Right hindlimb (tissue), 1 donor: ENCODE measurements around the gene ZFAND2B.

Source experiments
- DNase-seq: peaks from one replicate; pipeline ENCODE4 v3.0.0-alpha.2; 2018

Gene ZFAND2B, protein sequence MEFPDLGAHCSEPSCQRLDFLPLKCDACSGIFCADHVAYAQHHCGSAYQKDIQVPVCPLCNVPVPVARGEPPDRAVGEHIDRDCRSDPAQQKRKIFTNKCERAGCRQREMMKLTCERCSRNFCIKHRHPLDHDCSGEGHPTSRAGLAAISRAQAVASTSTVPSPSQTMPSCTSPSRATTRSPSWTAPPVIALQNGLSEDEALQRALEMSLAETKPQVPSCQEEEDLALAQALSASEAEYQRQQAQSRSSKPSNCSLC

DNA sequence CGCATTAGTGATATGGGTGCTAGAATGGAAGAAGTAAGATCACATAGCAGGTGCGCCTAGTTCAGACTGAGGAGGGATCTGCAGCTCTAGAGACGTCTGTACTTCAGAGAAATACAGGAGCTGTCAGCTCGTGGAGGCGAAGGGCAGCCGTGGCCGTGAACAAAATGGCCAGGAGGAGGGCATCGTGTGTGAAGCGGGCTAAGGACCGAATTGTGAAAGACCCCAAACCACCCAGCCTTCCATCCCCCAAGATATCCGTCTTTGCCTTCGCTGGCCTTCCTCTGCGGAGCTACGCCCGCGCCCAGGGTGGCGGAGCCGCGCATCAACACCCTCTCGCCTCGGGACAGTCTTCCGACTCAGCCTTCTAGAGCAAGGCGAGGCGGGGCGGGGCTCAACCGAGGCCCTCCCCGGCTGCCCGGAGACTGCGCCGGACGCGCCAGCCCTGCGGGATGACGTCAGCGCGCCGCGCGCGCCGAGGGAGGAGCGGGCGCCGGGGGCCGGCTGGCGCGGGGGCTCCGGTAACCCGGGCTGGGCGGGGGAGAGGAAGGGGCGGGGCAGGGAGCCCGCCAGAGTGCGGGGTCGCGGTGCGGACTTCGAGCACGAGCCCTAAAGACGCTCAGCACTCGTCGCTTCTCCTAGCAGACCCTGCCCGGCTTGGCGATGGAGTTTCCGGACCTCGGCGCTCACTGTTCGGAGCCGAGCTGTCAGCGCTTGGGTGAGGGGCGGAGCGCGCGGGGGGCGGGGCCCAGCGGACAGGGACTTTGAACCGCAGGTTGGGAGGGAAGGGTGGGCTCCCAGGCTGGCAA, at the start of gene ZFAND2B:
ZFAND2B (plus strand) TSS at position 455 of the 806 bp plus-strand sequence; CDS start at position 661, 206 bp downstream.
- peak; percentile 97 for DNase-seq

DNA sequence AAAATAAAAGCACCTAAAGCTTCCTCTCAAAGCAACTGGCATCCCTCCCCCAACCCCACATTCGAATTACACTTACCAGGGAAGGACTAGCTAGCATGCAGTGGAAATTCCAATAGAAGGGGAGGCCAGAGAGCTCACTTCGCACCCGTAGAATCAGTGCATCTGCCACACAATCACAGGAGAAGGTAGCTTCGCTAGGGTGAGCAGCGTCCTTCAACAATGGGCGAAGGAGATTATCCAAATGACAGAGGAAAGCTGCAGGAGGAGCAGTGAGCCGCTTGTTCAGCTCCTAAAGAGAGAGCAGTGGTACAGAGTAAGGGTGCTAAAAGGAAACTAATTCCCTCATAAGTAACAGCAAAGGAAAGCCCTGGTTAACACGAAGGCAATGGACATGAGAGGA, 49.2 kb upstream of the ZFAND2B start:
- DNase-seq, result no peak

DNA sequence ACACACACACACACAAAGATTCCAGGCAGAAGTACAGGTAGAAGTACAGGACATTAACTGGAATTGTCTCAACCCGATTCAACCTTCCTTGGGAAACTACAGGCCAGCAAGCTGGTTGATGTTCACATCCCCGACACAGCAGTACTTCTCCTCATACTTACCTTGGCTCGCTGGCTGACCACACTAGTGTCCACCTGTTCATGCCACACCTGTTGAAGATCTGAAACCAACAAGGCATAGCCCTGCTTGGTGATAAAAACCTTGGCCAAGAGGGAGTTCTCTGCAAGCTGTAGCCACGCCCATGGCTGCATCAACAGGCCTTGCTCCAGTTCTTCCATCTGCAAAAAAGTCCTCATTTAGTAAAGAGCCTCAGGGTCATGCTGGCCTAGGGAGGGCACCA, 48.6 kb upstream of the ZFAND2B start:
- no peak for DNase-seq

- DNase-seq, result no peak
These were observed 48.0 kb upstream of the ZFAND2B start for GRCh38 chr2:219158586-219158985.

GRCh38 chr2:219159771-219160185, 46.8 kb upstream of the ZFAND2B start:
- no peak for DNase-seq

DNA sequence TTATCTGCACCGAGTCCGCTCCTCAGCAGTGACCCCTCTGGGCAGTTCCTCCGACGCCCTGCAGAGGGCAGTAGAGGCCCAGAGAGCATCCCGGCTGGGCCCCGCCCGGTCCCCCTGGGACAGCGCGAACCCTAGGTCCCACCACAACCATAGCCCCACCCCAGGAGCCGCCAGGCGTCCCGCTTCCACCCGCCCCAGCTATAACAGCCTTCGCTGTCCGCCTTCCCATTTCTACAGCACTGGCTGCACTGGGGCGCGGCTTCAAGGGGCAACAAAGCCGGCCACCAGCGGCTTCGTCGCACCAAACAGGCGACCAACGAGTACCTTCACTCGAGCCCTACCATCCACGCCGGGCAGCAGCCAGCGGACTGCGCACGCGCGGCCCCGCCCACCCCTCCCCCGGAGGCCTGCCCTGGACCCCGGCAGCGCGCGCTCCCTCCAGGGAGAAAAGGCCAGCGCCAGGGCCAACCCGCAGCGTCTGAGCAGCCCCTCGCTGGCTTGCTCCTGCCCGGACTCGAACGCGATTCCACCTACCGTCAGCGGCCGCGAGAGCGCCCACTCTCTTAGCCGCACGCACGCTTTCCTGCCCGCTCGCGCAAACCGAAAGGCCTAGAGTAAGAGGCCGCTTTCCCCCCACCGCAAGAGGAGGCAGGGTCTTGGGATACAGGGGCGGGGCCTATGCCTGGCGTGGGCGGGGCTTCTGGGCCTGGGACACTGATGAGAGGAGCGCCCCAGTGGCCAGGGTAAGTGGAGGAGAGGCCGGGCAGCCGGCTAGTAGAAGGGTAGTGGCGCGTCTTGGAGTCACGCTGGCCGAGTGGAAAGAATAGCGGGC, 46.2 kb upstream of the ZFAND2B start, which contains the start of gene NHEJ1:
NHEJ1 (minus strand) TSS at position 630 of the 832 bp plus-strand sequence. CDS start 2,453 bp downstream, outside the sequence.
- DNase-seq, result peak; percentile 96

DNA sequence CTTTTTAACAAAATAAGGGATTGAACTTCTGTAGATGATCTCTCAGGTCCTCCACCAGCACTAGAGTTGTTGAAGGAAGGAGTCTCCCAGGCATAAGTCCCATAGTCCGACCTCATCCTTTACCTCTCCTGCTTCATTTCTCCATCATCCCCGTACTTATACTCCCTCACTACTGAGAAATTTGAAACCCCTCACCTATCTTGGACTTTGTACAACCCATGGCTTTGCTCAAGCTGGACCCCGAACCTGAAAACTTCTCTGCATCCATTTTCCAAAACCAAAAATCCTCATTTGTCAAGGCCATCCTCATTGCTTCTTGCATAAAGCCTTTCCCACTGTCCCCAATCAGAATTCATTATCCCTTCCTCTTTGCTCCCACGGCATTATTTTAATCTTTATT, 45.5 kb upstream of the ZFAND2B start:
- no peak for DNase-seq

DNA sequence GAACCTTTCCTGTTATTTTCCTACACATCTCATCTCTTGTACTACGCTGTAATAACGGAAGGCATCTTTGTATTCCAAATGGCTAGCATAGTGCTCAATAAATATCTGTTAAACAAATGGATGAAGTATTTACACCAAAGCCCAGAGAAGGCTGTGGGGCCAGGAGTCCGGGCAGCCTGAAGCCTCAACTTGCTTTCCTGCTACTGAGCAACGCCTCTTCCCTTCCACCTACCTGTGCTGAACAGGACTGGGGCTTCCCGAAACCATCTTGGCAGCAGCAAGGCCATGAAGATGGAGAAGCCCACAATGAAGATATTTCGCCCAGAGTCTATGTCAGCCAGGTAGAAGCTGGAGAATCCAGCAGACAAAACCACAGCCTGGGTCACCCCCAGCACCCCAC, 43.4 kb upstream of the ZFAND2B start:
- DNase-seq, result no peak

DNA sequence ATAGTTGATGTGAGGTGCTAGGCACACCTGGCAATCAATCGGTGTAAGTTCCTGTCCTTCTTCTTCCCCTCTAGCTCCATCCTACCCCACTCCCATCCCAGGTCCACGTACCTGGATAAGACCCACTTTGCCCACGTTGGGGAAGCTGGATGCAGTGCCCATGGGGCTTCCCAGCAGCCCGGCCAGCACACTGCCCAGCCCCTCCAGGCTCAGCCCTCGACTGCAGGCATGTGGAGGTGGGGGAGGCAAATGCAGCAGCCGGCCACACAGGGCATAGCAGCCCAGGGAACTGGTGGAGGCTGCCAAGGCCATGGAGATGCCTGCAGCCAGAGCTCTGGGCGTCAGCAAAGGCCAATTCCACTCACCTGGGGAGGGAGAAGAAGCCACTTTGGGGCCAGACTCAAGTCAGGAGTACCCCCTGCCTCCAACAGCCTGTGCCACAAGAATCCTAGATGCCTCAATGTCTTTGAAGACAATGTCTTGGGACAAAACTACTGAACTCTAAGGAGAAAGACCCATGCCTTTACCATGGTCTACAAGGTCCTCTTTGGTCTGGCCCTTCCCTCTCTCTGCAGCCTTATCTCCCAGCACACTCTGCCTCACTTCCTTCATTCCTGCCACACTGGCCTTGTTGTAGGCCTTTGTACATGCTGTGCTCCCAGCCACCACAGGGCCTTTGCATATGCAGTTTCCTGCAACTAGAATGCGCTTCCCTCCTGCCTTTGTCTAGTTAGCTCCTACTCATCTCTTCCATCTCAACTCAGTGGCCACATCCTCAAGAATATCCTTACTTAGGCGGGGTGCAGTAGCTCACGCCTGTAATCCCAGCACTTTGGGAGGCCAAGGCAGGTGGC, 41.3 kb upstream of the ZFAND2B start:
- DNase-seq, result no peak

GRCh38 chr2:219167997-219168396, 38.6 kb upstream of the ZFAND2B start:
- DNase-seq, result no peak

- no peak for DNase-seq
These were observed 38.1 kb upstream of the ZFAND2B start for GRCh38 chr2:219168526-219168925.

DNA sequence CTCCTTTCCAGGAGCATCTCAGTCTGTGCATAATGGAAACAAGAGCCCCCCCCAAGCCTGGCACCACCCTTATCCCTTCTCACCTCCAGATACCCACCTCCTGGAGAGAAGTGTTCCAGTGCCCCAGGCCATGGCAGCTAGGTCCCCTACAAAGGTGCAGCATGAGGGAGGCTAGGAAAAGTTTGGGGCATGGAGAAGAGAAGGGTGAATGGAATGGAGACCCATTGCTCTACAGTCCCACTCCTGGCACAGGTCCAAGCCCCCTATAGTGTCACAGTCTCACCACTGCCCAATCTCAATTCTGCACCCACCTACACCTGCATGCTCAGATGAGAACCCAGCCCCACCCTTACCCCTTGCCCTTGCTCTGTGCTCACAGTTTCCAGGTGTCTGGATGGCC, 37.6 kb upstream of the ZFAND2B start:
- DNase-seq, result no peak

- DNase-seq, result no peak
These were observed 36.5 kb upstream of the ZFAND2B start, which contains the start of gene SLC23A3 for GRCh38 chr2:219169930-219170654. TSS of gene SLC23A3 (minus strand) at chr2:219170029. CDS start at chr2:219169984, 45 bp downstream.

DNA sequence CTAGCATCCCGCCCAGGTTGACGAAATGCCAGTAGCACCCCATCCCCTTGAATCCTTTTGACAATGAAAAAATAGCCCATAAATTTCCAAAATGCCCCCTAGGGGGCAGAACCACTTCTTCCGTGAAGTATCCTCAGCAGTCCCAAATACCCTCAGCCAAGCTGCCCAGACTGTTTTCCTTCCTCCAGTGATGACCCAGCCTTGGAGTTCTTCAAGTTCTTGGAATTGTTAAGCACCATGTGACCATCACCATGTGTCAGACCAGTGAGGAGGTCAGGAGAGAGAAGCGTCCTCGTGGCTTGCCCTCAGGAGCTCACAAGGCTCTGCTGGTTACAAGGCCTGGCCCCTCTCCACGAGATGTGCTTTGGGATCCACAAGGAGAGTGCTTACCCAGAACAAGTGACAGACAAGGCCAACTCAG, 35.3 kb upstream of the ZFAND2B start:
- DNase-seq, result no peak

DNA sequence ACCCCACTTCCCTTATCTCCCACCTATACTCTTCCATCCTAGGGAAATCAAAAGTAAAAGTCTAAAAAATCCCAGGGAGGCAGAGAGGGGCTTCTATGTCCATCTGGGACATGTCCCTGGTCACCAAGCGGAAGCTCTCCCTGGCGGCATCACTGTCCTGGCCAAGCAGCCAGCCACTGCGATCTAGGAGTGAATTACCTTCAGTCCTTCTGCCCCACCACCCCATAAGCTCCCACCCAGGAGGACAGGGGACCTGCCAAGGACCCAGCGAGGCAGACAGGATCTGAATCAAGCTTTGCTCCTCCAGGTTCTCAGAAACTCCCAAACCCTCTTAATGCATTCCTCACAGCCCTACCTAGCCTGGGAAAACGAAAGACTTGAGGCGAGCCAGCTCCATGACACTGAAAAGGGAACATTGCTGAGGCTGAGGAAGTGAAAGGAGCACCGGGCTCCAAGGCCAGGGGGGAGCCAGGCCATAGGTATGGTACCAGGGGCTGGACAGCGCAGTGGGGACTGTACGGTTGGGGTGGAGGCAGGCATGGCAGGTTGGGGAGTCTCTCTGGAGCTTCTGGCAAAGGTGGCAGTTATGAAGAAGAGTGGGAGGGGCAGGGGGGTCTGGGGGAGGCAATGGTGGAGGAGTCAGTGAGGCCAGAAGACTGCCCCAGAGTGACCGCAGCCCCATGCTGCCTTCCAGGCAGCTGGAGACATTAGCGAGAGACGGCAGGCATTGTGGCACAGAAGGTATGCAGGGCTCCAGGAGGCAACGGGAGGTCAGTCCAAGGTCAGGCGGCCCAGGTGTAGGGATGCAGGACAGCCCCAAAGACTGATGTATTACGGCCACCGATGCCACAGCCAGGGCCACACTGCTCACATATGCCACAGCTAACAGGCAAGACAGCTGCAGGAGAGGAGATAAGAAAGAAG, 34.1 kb upstream of the ZFAND2B start:
- DNase-seq, result no peak

- DNase-seq, result no peak
These were observed 33.4 kb upstream of the ZFAND2B start for GRCh38 chr2:219173176-219173575.

- DNase-seq, result no peak
These were observed 32.4 kb upstream of the ZFAND2B start for GRCh38 chr2:219174146-219174545.

DNA sequence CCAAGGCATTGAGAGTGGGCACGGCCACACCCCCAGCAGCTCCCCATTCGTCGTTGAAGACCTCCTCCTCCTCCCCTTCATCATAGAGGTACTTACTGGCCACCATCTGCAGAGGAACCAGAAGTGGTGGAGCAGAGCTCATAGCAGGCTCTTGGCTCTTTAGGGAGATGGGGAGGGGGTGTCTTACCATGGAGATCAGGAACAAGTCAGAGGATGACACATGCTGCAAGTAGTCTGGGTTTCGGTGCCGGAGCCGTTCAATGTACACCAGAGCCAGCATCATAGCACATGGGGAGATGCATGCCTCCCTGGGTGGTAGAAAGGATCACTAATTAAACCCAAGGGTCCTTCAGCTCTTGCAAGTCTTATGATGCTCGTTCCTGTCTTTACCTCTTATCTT, 31.8 kb upstream of the ZFAND2B start:
- DNase-seq, result no peak

DNA sequence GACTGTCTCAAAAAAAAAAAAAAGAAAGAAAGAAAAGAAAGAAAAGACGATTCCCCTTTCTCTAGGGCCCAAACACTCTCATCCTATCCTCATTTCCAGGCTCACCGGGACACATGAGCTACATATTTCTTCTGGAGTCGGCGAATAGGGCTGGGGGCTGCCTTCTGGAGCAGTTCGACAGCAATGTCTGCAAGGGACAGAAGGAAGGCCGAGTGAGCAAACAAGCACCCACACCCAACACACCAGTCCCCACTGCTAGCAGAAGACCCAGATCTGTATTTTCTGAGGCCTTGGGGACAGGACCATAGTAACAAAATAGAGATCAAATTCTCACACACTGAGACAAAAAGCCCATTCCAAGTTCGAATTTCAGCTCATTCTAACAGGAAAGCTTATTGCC, 31.1 kb upstream of the ZFAND2B start:
- no peak for DNase-seq
